22Rv1 (cell line): ENCODE data around the gene B4GALT3.

Source experiments
- H3K27ac ChIP-seq: fragments of 450-650 bp; 2 replicates; pipeline ENCODE4 v1.5.1; 2017
- CTCF ChIP-seq: fragments of 450-650 bp; IDR thresholded peaks from 2 replicates; pipeline ENCODE4 v1.5.1; 2017; ENCODE audit warnings: mild to moderate bottlenecking
- ZFX ChIP-seq: fragments of 450-650 bp; IDR thresholded peaks from 2 replicates; pipeline ENCODE4 v1.6.1; 2017; ENCODE audit warnings: antibody characterized with exemption, borderline replicate concordance

The B4GALT3 gene

GRCh38 chr1:161159087-161159912, 18.0 kb downstream of the B4GALT3 start, which contains the start of gene USP21:
Gene USP21, plus strand, starts transcription at chr1:161159500. Its CDS starts 1,141 bp downstream, at chr1:161160641.
- TF ChIP-seq CTCF (peak; percentile 56), ZFX (no peak)
- H3K27ac ChIP-seq = peak within 1 kb of the TSS; percentile 78

GRCh38 chr1:161158316-161159010, 18.8 kb downstream of the B4GALT3 start:
- H3K27ac ChIP-seq = peak overlapping the region; percentile 78
- TF ChIP-seq CTCF (no peak), ZFX (no peak)

GRCh38 chr1:161157867-161158266, 19.4 kb downstream of the B4GALT3 start:
- H3K27ac ChIP-seq = peak overlapping the region; percentile 78
- TF ChIP-seq ZFX = no peak
- no peak for TF ChIP-seq CTCF

- peak within 1 kb of the TSS; percentile 99 for H3K27ac ChIP-seq
Observed at GRCh38 chr1:161153682-161154337, 23.5 kb downstream of the B4GALT3 start, which contains the start of gene UFC1. Gene UFC1, plus strand, starts transcription at chr1:161153978. Its CDS starts 20 bp downstream, at chr1:161153998.

GRCh38 chr1:161153176-161153575, 24.1 kb downstream of the B4GALT3 start:
- H3K27ac ChIP-seq = peak overlapping the region; percentile 99
- TF ChIP-seq CTCF = no peak
- no peak for TF ChIP-seq ZFX

More at GRCh38 chr1:161153682-161154337, 23.5 kb downstream of the B4GALT3 start, which contains the start of gene UFC1:
- no peak for TF ChIP-seq CTCF

GRCh38 chr1:161145832-161146231, 31.5 kb downstream of the B4GALT3 start:
- TF ChIP-seq CTCF = no peak
- TF ChIP-seq ZFX = no peak
- no peak overlapping the region for H3K27ac ChIP-seq
